Activated T-helper 2 cell treated with anti-CD3 and anti-CD28 coated beads, Interferon-gamma antibody, Interleukin-2, Interleukin-4, amounts not matched to agents 10 μg/mL and 5 μg/mL and 100 μg/mL, durations not matched to agents 14 hours and 24 hours and 36 hours (primary cell): ENCODE measurements around the gene DIO3. TPM values are rescaled to one million over a fixed set of nuclear protein-coding genes. Genes with fewer than 3 reads are reported as not detected.

Experiments
- DNase-seq: peaks from one replicate; pipeline ENCODE4 v3.0.0; 2021; ENCODE audit warnings: low spot score
- H3K27ac Mint-ChIP-seq: one replicate; pipeline ENCODE4 v1.8.0; 2021; ENCODE audit warnings: mixed read lengths
- H3K27me3 Mint-ChIP-seq: one replicate; pipeline ENCODE4 v1.8.0; 2021; ENCODE audit warnings: low read depth, mixed read lengths
- H3K36me3 Mint-ChIP-seq: one replicate; pipeline ENCODE4 v1.8.0; 2021; ENCODE audit warnings: low read depth, mixed read lengths
- H3K4me1 Mint-ChIP-seq: one replicate; pipeline ENCODE4 v1.8.0; 2021; ENCODE audit warnings: low read depth, mixed read lengths
- H3K4me3 Mint-ChIP-seq: one replicate; pipeline ENCODE4 v1.8.0; 2021; ENCODE audit warnings: low read depth, mild to moderate bottlenecking, moderate library complexity, mixed read lengths
- H3K9me3 Mint-ChIP-seq: one replicate; pipeline ENCODE4 v1.8.0; 2021; ENCODE audit warnings: mixed read lengths
- intact Hi-C: fragments of 100-400 bp; cut with micrococcal nuclease; formaldehyde crosslinking; loops from one replicate; pipeline ENCODE4 v1.15.1; 2023
- total RNA-seq: library from RNA; stranded (reverse); gene quantifications from 2 replicates; pipeline ENCODE4 v1.2.3, GENCODE V29; 2022

Gene DIO3
- total RNA-seq, 1 donor from 2014 or later, result not detected

DNA sequence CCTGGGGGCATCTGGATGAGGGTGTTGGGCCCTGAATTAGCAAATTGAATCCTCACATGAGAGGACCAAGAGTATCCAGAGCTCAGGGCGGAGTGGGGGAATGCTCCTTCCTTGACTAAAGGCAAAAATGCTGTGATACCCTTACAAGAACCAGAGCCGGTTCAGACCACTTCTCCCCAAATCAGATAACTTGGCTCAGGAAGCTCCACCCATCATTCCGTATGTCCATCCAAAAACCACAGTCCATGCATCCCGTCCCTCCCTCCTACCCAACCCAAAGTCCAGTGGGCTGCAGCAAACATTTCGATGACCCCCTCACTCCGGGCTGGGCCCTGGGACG is 22.4 kb downstream of the DIO3 start:
- H3K4me1 Mint-ChIP-seq, result no peaks in the 10 kb centered on the region
- intact Hi-C loops, result no loop called here
- H3K27ac Mint-ChIP-seq, result no peak overlapping the region
- DNase-seq, result no peak
- no peaks in the 10 kb centered on the region for H3K36me3 Mint-ChIP-seq
- no peak overlapping the region for H3K4me3 Mint-ChIP-seq
- H3K27me3 Mint-ChIP-seq, result no peaks in the 10 kb centered on the region
- H3K9me3 Mint-ChIP-seq, result no peaks in the 10 kb centered on the region

- Mint-ChIP-seq H3K27me3 (no peaks in the 10 kb centered on the region), H3K4me3 (no peak overlapping the region), H3K9me3 (no peaks in the 10 kb centered on the region), H3K27ac (no peak overlapping the region), H3K4me1 (no peaks in the 10 kb centered on the region), H3K36me3 (no peaks in the 10 kb centered on the region)
- intact Hi-C loops, result no loop called here
- DNase-seq, result no peak
Measured at GRCh38 chr14:101584055-101584859, 23.0 kb downstream of the DIO3 start.

DNA sequence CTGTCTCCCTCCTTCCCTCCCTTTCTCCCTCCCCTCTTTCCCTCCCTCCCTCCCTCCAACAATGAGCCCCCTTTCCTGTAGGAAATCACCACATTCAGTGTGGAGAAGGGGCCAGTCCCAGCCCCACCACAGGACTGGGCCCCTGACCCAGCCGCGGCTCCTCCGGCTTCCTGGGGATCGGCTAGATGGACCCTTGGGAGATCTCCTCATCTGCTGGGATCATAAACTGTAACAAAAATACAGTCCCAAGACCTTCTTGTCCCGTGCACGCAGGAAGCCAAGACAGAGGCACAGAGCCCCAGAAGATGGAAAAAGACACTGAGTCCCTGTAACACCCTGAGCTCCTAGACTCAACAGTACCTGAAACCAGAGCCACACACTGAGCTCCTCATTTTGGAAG is 23.9 kb downstream of the DIO3 start:
- H3K4me3 Mint-ChIP-seq, result no peak overlapping the region
- no peaks in the 10 kb centered on the region for H3K27me3 Mint-ChIP-seq
- intact Hi-C loops, result no loop called here
- no peak overlapping the region for H3K27ac Mint-ChIP-seq
- no peaks in the 10 kb centered on the region for H3K9me3 Mint-ChIP-seq
- H3K36me3 Mint-ChIP-seq, result no peaks in the 10 kb centered on the region
- DNase-seq, result no peak
- no peaks in the 10 kb centered on the region for H3K4me1 Mint-ChIP-seq

- H3K9me3 Mint-ChIP-seq, result no peaks in the 10 kb centered on the region
- H3K36me3 Mint-ChIP-seq, result no peaks in the 10 kb centered on the region
- H3K4me3 Mint-ChIP-seq, result no peak overlapping the region
- no peak overlapping the region for H3K27ac Mint-ChIP-seq
- DNase-seq, result no peak
- no peaks in the 10 kb centered on the region for H3K4me1 Mint-ChIP-seq
- intact Hi-C loops, result no loop called here
- peaks cover 2% of the 10 kb centered on the region for H3K27me3 Mint-ChIP-seq
Measured at GRCh38 chr14:101586531-101587430, 25.5 kb downstream of the DIO3 start.

DNA sequence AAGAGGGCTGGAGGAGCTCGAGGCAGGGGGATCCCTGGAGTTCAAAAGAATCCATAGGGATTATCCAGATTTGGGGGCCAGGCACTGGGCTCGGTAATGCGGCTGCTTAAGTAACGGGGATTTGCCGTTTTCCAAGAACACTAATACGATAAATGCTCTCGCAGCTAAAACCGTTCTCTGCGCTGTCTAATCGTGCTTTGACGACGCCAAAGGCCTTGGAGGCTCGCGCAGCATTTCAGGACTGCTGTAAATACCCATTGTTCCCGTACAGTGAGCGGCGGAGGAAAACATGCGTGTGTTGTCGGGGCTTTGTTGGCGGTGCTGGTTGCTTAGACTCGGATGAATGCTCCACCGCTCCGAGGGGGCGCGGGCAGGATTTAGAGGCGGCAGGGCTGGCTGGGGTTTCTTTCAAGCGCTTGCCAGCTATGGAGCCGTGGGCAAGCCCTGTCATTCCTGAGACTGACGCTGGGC is 26.2 kb downstream of the DIO3 start:
- Mint-ChIP-seq H3K4me3 (no peak overlapping the region), H3K4me1 (no peaks in the 10 kb centered on the region), H3K27me3 (peaks cover 2% of the 10 kb centered on the region), H3K36me3 (no peaks in the 10 kb centered on the region), H3K27ac (no peak overlapping the region), H3K9me3 (no peaks in the 10 kb centered on the region)
- DNase-seq, result no peak
- intact Hi-C loops, result no loop called here

- Mint-ChIP-seq H3K4me1 (peaks cover 3% of the 10 kb centered on the region), H3K4me3 (no peak overlapping the region), H3K27me3 (peaks cover 2% of the 10 kb centered on the region), H3K36me3 (no peaks in the 10 kb centered on the region), H3K27ac (no peak overlapping the region), H3K9me3 (no peaks in the 10 kb centered on the region)
- no peak for DNase-seq
- intact Hi-C loops, result no loop called here
Measured at GRCh38 chr14:101588286-101588975, 27.1 kb downstream of the DIO3 start.

GRCh38 chr14:101588990-101589389 is 27.7 kb downstream of the DIO3 start:
- H3K9me3 Mint-ChIP-seq, result no peaks in the 10 kb centered on the region
- peaks cover 3% of the 10 kb centered on the region for H3K4me1 Mint-ChIP-seq
- no peak overlapping the region for H3K27ac Mint-ChIP-seq
- no peak overlapping the region for H3K4me3 Mint-ChIP-seq
- H3K27me3 Mint-ChIP-seq, result peaks cover 2% of the 10 kb centered on the region
- intact Hi-C loops, result no loop called here
- no peak for DNase-seq
- no peaks in the 10 kb centered on the region for H3K36me3 Mint-ChIP-seq

GRCh38 chr14:101589486-101590015 is 28.3 kb downstream of the DIO3 start:
- no peaks in the 10 kb centered on the region for H3K9me3 Mint-ChIP-seq
- H3K4me3 Mint-ChIP-seq, result no peak overlapping the region
- no peaks in the 10 kb centered on the region for H3K36me3 Mint-ChIP-seq
- H3K27ac Mint-ChIP-seq, result no peak overlapping the region
- intact Hi-C loops, result no loop called here
- H3K4me1 Mint-ChIP-seq, result peaks cover 3% of the 10 kb centered on the region
- no peak for DNase-seq
- H3K27me3 Mint-ChIP-seq, result peaks cover 2% of the 10 kb centered on the region

DNA sequence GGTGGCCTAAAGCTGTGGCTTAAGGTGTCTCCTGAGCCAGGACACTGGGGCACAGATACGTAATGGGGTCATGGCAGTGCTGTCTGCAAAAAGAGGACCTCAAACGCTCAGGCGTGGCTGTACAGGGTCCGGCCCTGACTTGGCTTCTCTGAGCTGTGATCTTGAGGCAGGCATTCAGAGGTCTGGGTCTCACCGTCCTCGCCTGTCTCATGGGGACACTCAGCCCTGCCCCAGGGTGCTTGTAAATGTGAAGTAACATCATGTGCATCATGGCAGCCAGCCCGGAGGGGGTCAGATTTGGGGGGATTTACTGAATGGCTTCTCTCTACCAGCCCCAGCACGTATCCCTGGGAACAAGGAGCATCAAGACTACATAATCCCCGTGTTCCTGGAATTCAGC is 28.8 kb downstream of the DIO3 start:
- peaks cover 2% of the 10 kb centered on the region for H3K27me3 Mint-ChIP-seq

DNA sequence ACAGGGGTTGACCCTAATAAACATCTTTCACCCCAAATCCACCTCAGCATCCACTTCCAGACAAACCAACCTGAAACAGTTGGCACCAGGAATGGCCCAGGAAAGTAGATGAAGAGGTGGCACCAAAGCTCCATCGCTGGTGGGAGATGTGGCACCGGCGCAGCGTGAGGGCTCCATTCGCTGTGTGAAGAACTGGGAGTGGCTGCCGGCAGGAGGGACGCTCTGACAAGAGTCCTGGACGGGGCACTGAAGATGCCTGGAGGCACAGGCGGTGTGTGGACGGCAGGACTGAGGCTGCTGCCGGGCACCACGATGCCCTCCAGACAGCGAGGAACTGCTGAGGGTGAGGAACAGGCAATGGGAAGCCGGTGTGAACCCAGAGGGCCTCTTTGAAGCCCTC is 29.3 kb downstream of the DIO3 start:
- H3K27me3 Mint-ChIP-seq, result peaks cover 2% of the 10 kb centered on the region

More for the DNA sequence above, 28.8 kb downstream of the DIO3 start:
- Mint-ChIP-seq H3K27ac (no peak overlapping the region), H3K4me1 (peaks cover 3% of the 10 kb centered on the region), H3K4me3 (no peak overlapping the region), H3K9me3 (peaks cover 2% of the 10 kb centered on the region), H3K36me3 (no peaks in the 10 kb centered on the region)
- intact Hi-C loops, result no loop called here
- DNase-seq, result no peak

GRCh38 chr14:101591121-101591520 is 29.8 kb downstream of the DIO3 start:
- Mint-ChIP-seq H3K36me3 (peaks cover 6% of the 10 kb centered on the region), H3K4me1 (peaks cover 10% of the 10 kb centered on the region), H3K27me3 (peaks cover 2% of the 10 kb centered on the region), H3K4me3 (no peak overlapping the region), H3K27ac (no peak overlapping the region), H3K9me3 (peaks cover 13% of the 10 kb centered on the region)
- intact Hi-C loops, result no loop called here
- DNase-seq, result no peak

More for the DNA sequence above, 29.3 kb downstream of the DIO3 start:
- no peak overlapping the region for H3K4me3 Mint-ChIP-seq
- no peak overlapping the region for H3K27ac Mint-ChIP-seq
- intact Hi-C loops, result no loop called here
- H3K4me1 Mint-ChIP-seq, result peaks cover 5% of the 10 kb centered on the region
- DNase-seq, result no peak
- H3K9me3 Mint-ChIP-seq, result peaks cover 8% of the 10 kb centered on the region
- peaks cover under 1% of the 10 kb centered on the region for H3K36me3 Mint-ChIP-seq

DNA sequence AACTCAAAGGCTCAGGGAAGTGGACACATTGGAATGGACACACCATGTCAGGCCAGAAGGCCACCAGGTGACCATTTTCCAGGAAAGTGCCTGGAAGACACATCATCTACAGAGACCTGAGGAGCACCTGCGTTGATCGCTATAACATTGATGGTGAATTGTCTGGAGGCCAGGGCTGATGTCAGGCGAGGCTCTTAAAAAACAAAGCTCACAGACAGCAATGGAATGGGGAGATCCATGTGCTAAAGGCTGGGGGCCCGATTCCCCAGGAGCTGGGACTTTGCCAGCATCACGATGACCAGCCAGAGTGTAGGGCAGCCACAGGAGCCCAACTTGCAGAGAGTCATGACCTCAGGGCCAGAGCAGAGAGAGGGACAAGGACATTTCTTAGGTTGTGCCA is 30.3 kb downstream of the DIO3 start:
- DNase-seq, result no peak
- H3K36me3 Mint-ChIP-seq, result peaks cover 9% of the 10 kb centered on the region
- H3K4me3 Mint-ChIP-seq, result no peak overlapping the region
- H3K9me3 Mint-ChIP-seq, result peaks cover 18% of the 10 kb centered on the region
- H3K4me1 Mint-ChIP-seq, result peaks cover 14% of the 10 kb centered on the region
- H3K27me3 Mint-ChIP-seq, result peaks cover 2% of the 10 kb centered on the region
- intact Hi-C loops, result no loop called here
- H3K27ac Mint-ChIP-seq, result no peak overlapping the region
